CD1c-positive myeloid dendritic cell (primary cell): ENCODE results near the gene ARHGEF1.
"Not testable (repeated sequence)": the region's sequence is repeated elsewhere in the genome, so short reads cannot be mapped to it uniquely, and the experiment has no call there.

Experiments
- DNase-seq: peaks from one replicate; pipeline ENCODE4 v3.0.0-alpha.2; 2016; ENCODE audit errors: extremely low spot score

ARHGEF1 gene

DNA sequence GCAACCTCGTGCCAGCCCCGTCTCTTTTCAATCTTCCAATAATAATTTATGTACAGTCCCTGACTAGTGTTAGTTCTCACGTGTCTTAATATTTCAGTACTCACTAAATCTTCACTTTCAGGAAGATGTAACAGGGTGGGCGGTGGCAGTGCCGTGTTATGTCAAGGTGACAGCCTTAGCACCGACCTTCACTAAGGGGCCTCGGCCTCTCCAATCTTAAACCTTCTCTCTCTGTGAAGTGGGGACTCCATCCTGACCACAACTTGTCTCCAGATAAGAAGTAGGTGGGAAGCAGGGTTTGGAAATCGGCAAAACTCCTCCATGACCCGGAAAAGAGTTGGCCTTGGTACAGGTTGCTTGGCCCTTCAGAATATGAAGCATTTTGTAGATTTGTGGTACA lies 21.1 kb upstream of the ARHGEF1 start:
- no peak for DNase-seq

DNA sequence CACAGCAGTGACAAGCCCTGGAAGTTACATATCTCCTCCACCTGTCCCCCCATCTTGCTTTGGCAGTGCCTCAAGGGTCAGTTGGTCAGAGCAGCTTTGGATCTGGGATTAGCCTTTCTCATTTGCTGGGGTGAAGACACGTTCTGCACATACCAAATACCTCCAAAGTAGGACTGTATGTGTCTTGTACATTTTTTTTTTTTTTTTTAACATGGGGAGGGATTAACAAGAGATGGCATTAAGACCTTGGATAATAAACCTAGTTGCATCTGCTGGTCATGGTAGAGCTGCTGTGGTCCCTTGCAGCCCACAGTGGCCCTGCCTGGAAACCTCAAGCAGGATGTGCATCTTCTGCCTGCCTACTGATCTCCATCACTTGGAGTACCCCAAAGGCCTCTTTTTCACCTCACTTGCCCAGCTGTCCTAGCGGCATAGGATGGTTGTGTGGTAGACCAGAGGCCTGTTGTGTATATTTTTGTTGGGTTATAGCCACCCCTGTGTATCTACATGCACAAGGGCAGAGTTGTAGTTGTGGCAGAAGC lies 20.5 kb upstream of the ARHGEF1 start:
- no peak for DNase-seq

GRCh38 chr19:41863209-41863931 lies 19.6 kb upstream of the ARHGEF1 start:
- no peak for DNase-seq

- DNase-seq, result no peak
Observed at GRCh38 chr19:41864374-41864773, 18.6 kb upstream of the ARHGEF1 start.

DNA sequence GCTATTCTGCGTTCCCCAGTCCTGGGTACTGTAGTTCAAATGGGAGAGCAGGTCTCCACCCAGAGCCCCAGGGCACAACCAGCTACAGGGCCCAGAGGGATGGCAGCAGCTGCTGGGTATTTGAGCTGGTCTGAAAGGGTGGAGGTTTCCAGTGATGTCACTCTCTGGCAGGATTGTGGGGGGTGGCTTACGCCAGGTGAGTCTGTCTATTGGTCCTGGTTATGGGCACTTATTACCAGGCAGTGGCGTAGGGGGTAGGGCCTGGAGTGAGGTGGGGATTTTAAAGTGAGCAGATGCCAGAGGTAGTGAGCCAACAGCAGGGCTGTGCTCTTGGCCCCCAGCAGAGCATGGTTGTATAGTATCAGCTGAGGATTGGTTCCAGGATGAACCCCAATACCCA lies 16.7 kb upstream of the ARHGEF1 start:
- no peak for DNase-seq

- no peak for DNase-seq
Observed at GRCh38 chr19:41868120-41868988, 14.6 kb upstream of the ARHGEF1 start.

DNA sequence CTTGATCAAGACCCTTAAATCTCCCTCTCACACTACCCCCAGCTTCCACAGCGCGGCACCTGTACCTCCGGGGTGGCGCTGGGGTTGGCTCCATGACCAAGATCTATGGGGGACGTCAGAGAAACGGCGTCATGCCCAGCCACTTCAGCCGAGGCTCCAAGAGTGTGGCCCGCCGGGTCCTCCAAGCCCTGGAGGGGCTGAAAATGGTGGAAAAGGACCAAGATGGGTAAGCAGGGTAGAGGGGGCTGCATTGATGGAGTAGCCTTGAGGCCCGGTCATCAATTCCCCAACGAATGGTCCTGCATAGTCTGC lies 14.0 kb upstream of the ARHGEF1 start:
- no peak for DNase-seq

DNA sequence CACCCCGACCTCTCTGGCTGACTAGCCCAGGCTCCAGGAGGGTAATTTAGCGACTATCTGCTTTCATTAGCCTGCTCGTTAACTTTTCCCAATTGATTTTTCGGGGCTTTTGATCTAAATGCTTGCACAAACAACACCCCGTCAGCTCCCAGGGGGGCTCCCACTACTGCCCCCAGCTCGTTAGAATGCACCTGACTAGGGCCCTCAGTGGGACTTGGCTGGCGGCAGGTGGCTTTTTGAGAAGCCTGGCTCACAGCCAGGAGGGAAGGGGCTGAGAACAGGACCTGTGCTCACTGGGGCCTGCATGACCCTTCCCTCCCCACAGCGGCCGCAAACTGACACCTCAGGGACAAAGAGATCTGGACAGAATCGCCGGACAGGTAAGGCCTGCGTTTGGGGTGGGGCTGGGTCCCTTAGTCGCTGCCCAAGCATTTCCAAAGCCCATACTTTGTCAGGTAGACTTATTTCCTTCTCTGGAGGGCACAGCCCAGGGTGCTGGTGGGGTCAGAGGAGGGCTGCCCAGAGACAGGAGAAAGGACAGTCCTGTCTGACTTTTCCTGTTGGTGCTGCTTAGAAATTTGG lies 13.5 kb upstream of the ARHGEF1 start:
- DNase-seq, result no peak

DNA sequence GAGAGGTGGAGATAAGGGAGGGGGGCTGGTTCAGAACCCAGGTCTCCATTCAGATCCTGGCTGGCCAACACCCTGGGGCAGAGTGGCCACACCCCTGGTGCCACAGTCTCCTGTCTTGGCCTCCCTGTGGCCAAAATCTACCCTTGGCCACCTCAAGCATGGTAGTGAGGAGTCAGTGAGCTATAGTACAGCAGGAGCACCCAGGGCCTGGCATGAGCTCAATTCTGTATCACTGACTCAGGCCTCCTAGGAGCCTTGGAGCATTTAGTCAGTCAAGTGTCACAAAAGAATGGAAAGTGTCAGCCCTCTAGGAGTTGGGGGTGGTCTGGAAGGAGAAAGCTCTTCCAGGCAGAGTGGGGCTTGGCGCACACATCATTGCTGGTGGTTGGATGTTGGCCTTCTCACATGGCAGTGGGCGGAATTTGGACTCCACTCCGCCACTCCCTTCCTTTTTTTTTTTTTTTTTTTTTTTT lies 12.5 kb upstream of the ARHGEF1 start:
- DNase-seq, result no peak

GRCh38 chr19:41871573-41872383 lies 11.2 kb upstream of the ARHGEF1 start:
- DNase-seq, result peak; percentile 74

DNA sequence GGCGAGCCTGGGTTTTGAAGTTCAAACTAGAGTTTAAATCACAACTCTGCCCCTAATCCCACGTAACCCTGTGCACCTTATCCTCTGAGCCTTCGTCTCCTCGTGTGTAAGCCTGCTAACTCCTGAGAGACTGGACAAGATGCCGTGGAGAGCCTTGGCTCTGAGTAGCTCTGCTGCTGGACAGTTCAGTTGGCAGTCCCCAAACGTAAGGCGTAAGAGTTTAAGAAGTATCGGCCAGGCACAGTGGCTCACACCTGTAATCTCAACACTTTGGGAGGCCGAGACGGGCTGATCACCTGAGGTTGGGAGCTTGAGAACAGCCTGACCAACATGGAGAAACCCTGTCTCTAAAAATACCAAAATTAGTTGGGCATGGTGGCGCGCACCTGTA lies 10.6 kb upstream of the ARHGEF1 start:
- DNase-seq, result no peak

DNA sequence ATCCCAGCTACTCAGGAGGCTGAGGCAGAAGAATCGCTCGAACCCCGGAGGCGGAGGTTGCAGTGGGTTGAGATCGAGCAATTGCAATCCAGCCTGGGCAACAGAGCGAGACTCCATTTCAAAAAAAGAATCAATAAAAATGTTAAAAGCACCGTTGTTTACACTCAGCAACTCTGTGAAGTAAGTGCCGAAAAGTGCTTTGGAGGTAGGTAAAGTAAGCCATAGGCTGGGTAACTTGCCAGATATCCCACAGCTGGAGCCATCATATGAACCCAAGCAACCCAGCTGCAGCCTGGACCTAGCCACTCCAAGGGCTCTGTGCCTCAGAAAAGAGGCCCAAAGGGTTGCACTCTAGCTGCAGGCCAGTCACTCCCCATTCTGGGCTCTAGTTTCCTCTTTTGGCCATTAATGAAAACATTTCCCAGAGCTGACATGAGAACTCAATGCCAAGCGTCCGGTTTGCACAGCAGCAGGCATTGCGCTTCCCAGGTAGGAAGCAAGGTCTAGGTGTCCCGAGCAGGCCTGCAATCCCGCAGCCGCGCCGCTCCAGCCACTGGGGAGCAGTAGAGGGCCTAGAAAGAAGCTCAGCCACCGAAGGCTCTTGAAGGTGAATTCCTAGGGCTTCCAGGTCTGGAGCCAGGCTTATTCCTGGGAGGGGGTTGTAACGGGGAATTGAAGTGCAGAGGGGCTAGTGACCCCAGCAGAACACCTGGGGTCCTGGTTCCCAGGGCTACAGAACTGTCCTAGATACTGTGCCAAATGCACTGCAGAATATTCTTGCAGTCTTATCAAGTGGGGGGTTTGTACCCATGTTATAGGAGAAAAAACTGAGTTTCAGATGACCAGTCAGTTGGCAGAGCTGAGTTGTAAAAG lies 10.0 kb upstream of the ARHGEF1 start:
- DNase-seq, result peak; percentile 57

DNA sequence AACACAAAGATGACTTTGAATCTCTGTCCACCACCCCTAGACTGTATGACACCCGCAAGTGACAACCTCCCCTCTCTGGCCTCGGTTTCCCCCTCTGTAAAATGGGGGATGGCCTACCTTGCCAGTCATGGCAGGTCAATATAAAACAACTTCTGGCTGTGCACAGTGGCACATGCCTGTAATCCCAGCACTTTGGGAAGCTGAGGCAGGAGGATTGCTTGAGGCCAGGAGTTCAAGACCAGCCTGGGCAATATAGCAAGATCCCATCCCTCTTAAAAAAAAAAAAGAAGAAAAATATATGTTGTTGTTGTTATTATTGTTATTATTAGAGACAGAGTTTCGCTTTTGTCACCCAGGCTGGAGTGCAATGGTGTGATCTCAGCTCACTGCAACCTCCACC lies 7.0 kb upstream of the ARHGEF1 start:
- not testable (repeated sequence) for DNase-seq

GRCh38 chr19:41876847-41877832 lies 5.8 kb upstream of the ARHGEF1 start, which contains the start of gene CD79A:
CD79A (plus strand) TSS chr19:41877279; CDS start chr19:41877305, 26 bp downstream.
- peak; percentile 51 for DNase-seq

DNA sequence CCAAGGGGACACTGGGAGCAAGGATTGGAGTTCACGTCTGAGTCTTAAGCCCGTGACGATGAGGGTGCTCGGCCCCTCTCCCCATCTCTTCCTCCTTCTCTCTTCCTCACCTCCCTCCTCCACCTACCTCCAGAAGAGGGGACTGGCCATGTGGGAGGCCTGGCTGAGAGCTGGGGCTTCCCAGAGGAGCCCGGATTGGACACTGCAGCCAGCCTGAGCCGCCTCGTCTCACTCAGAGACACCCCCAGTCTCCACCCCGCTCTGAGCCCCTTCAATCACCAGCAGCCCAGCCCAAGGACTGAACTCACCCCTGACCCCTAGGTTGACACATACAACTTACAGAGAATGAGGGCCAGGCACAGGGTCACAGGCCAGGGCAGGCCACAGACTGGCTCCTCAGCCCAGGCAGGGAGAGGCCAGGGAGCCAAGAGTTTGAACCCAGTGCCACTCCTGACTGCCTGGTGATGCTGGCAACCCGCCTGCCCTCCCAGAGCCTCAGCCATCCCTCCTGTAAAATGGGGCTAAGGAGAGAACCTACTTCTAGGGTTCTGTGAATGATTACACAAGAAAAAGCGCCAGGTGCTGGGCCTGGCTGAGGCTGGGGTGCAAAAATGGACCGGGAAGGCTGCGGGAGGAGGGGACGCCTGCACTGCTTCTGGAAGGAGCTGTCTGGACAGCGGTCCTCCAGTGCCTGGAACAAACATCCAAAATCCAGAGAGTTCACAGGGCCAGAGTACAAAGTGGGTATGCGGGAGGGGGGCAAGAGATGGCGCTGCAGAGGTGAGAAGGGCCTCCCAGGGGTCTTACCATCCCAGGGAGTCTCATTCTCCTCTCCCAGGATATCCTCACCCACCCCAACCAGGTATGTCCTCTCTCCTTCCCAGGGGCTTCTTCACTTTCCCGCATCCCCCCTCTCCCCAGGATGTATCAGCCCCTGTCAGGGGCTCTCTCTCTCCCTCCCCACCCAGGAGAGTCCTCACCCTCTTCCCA lies 4.8 kb upstream of the ARHGEF1 start:
- DNase-seq, result peak; percentile 38

- DNase-seq, result no peak
Observed at GRCh38 chr19:41879080-41879479, 3.9 kb upstream of the ARHGEF1 start.

DNA sequence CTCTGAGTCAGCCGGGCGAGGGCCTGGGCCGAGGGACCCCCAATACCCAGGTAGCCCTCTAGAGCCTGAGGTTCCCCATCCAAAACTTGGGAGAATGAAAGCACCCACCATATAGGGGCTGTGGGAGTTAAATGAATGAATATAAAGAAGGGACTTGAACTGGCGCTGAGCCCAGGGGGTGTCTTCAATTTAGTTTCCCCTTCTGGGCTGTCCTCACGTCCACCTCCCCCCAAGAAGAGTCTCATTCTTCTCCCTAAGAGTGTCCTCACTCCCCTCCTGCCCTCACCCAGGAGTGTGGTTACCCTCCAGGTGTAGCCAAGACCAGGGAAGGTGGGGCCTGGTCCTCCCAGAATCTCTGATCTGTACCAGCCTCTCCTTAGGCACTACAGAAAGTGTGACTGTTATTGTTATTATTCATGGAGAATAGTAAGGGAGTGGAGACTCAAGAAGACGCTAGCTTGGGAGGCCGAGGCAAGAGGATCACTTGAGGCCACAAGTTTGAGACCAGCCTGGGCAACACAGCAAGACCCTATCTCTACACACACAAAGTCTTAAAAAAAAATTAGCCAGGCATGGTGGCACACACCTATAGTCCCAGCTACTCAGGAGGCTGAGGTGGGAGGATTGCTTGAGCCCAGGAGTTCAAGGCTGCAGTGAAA lies 3.2 kb upstream of the ARHGEF1 start:
- DNase-seq, result no peak

- DNase-seq, result no peak
Observed at GRCh38 chr19:41880329-41880708, 2.7 kb upstream of the ARHGEF1 start.
